IPS DF 6.9 (cell line): ENCODE results near the gene CPEB1.
"Not testable (repeated sequence)": the region's sequence is repeated elsewhere in the genome, so short reads cannot be mapped to it uniquely, and the experiment has no call there.

Experiments
- DNase-seq: peaks from one replicate; pipeline ENCODE4 v3.0.0-alpha.2; 2013; ENCODE audit warnings: low read depth, low spot score
- H3K27ac ChIP-seq: one replicate; pipeline ENCODE4 v1.5.1; 2013; ENCODE audit warnings: low read length, control low read depth
- H3K27me3 ChIP-seq: 2 replicates; pipeline ENCODE4 v1.6.1; 2013; ENCODE audit warnings: mild to moderate bottlenecking, low read length; ENCODE audit not compliant: control insufficient read depth, insufficient read depth
- H3K36me3 ChIP-seq: 2 replicates; pipeline ENCODE4 v1.6.1; 2013; ENCODE audit warnings: low read length; ENCODE audit not compliant: control insufficient read depth, insufficient read depth
- H3K4me1 ChIP-seq: 2 replicates; pipeline ENCODE4 v1.6.1; 2013; ENCODE audit warnings: low read length; ENCODE audit not compliant: control insufficient read depth, insufficient read depth
- H3K4me3 ChIP-seq: 2 replicates; pipeline ENCODE4 v1.5.1; 2013; ENCODE audit warnings: mild to moderate bottlenecking, low read length
- H3K9me3 ChIP-seq: 2 replicates; pipeline ENCODE4 v1.6.1; 2013; ENCODE audit warnings: low read length, inconsistent platforms; ENCODE audit not compliant: control insufficient read depth, insufficient read depth
- WGBS: extraction: QIAGEN DNeasy Blood & Tissue Kit; methylation state at CpG from one replicate; pipeline ENCODE4 v1.1.7; 2013; ENCODE audit warnings: mixed read lengths, missing lambda C conversion rate; ENCODE audit not compliant: insufficient read length, insufficient coverage; 5-methylcytosine and 5-hydroxymethylcytosine counted together

Gene CPEB1

GRCh38 chr15:82649226-82649999, 2.2 kb upstream of the CPEB1 start:
- no peak overlapping the region for H3K27ac ChIP-seq
- H3K4me3 ChIP-seq, result no peak overlapping the region
- no peaks in the 10 kb centered on the region for H3K36me3 ChIP-seq
- H3K4me1 ChIP-seq, result peaks cover 4% of the 10 kb centered on the region; the same call in 1 of the 2 replicates
- WGBS, result no CpG with 5 or more reads among the region's 11 CpGs
- H3K9me3 ChIP-seq, result no peaks in the 10 kb centered on the region
- no peak for DNase-seq
- H3K27me3 ChIP-seq, result peaks cover 21% of the 10 kb centered on the region

- H3K4me1 ChIP-seq, result peaks cover 4% of the 10 kb centered on the region; the same call in 1 of the 2 replicates
- WGBS, result no CpG with 5 or more reads among the region's 41 CpGs
Measured at GRCh38 chr15:82648257-82649103, 1.3 kb upstream of the CPEB1 start.

GRCh38 chr15:82647835-82648256, 683 bp upstream of the CPEB1 start:
- no peak overlapping the region for H3K27ac ChIP-seq
- no peaks in the 10 kb centered on the region for H3K36me3 ChIP-seq
- H3K4me1 ChIP-seq, result peaks cover 4% of the 10 kb centered on the region; the same call in 1 of the 2 replicates
- H3K27me3 ChIP-seq, result peaks cover 21% of the 10 kb centered on the region
- WGBS, result no CpG with 5 or more reads among the region's 49 CpGs
- H3K9me3 ChIP-seq, result no peaks in the 10 kb centered on the region
- H3K4me3 ChIP-seq, result peak overlapping the region; percentile 28; the same call in 1 of the 2 replicates
- DNase-seq, result no peak

More at GRCh38 chr15:82648257-82649103, 1.3 kb upstream of the CPEB1 start:
- Histone ChIP-seq H3K27ac (no peak overlapping the region), H3K36me3 (no peaks in the 10 kb centered on the region), H3K9me3 (no peaks in the 10 kb centered on the region), H3K4me3 (peak overlapping the region; percentile 28; the same call in 1 of the 2 replicates), H3K27me3 (peaks cover 21% of the 10 kb centered on the region)
- DNase-seq, result no peak

GRCh38 chr15:82646250-82647044, 716 bp downstream of the CPEB1 start:
- peaks cover 4% of the 10 kb centered on the region; the same call in 1 of the 2 replicates for H3K4me1 ChIP-seq
- no peak overlapping the region for H3K27ac ChIP-seq
- peak overlapping the region; percentile 11; the same call in 1 of the 2 replicates for H3K4me3 ChIP-seq
- no peaks in the 10 kb centered on the region for H3K9me3 ChIP-seq
- peaks cover 21% of the 10 kb centered on the region for H3K27me3 ChIP-seq
- WGBS, result no CpG with 5 or more reads among the region's 56 CpGs
- DNase-seq, result no peak
- H3K36me3 ChIP-seq, result no peaks in the 10 kb centered on the region

DNA sequence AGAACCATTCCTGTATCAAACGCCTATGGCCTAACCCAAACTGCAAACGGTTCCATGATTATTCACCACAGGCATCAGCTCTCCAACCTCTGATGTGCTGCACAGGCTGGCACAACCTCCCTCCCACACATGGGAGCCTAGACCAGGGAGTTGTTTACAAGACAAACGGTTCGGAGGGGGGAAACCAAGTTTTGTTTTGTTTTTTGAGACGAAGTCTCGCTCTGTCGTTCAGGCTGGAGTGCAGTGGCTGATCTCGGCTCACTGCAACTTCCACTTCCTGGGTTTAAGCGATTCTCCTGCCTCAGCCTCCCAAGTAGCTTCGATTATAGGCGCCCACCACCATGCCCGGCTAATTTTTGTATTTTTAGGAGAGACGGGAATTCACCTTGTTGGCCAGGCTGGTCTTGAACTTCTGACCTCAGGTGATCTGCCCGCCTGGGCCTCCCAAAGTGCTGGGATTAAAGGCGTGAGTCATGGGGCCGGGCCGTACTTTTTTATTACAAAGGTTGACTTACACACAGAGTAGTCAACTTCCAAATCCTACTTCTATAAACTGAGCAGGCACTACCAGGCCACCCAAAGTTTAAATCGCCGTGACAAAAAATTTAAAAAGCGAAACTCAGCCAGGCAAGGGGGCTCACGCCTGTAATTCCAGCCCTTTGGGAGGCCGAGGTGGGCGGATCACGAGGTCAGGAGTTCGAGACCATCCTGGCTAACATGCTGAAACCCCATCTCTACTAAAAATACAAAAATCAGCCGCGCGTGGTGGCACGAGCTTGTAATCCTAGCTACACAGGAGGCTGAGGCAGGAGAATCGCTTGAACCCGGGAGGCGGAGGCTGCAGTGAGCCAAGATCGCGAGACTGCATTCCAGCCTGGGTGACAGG, 2.0 kb downstream of the CPEB1 start:
- not testable (repeated sequence) for H3K9me3 ChIP-seq, H3K4me3 ChIP-seq, H3K27ac ChIP-seq, H3K36me3 ChIP-seq, H3K4me1 ChIP-seq, DNase-seq
- peaks cover 21% of the 10 kb centered on the region for H3K27me3 ChIP-seq
- WGBS, result no CpG with 5 or more reads among the region's 34 CpGs

DNA sequence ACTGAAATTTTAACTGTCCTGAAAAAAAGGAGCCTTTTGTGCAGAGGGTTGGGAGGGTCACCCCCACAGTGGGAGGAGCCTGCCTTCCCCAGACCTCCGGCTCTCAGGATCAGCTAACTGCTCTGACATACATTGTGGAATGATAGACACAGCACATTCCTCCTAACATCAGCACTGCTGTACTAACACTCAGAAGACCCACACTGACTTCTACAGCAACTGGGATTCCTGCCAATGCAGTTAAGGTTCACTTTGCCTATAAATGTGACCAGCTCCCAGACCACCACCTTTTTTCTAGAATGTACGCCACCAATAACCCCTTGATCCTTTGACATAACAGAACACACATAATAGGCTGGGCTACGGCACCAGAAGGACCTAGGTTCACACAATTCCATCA, 3.2 kb downstream of the CPEB1 start:
- Histone ChIP-seq H3K36me3 (no peaks in the 10 kb centered on the region), H3K4me3 (no peak overlapping the region), H3K27me3 (peaks cover 17% of the 10 kb centered on the region), H3K4me1 (peaks cover 4% of the 10 kb centered on the region; the same call in 1 of the 2 replicates), H3K9me3 (no peaks in the 10 kb centered on the region), H3K27ac (no peak overlapping the region)
- DNase-seq, result no peak
- no CpG with 5 or more reads among the region's 3 CpGs for WGBS

DNA sequence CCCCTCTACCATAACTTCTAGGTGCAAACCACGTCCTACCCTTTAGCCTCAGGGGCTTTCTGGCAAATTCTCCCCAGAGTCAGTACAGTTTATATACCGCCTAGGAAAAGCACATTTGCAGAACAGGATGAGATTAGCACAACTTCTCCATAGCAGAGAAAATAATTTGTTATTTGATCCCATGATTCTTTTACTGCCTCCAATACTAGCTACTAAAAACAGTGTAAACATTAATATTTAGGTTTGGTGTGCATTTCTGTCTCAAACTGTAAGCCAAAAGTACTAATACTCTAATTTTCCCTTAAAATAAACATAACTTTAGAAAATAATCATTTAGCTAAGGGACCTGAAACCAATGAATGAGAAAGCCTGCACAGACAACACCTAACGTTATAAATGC, 4.5 kb downstream of the CPEB1 start:
- WGBS, result no CpG with 5 or more reads among the region's 3 CpGs
- DNase-seq, result no peak
- H3K4me1 ChIP-seq, result peaks cover 4% of the 10 kb centered on the region; the same call in 1 of the 2 replicates
- H3K27ac ChIP-seq, result no peak overlapping the region
- H3K36me3 ChIP-seq, result no peaks in the 10 kb centered on the region
- H3K27me3 ChIP-seq, result peaks cover 10% of the 10 kb centered on the region
- no peaks in the 10 kb centered on the region for H3K9me3 ChIP-seq
- H3K4me3 ChIP-seq, result no peak overlapping the region

DNA sequence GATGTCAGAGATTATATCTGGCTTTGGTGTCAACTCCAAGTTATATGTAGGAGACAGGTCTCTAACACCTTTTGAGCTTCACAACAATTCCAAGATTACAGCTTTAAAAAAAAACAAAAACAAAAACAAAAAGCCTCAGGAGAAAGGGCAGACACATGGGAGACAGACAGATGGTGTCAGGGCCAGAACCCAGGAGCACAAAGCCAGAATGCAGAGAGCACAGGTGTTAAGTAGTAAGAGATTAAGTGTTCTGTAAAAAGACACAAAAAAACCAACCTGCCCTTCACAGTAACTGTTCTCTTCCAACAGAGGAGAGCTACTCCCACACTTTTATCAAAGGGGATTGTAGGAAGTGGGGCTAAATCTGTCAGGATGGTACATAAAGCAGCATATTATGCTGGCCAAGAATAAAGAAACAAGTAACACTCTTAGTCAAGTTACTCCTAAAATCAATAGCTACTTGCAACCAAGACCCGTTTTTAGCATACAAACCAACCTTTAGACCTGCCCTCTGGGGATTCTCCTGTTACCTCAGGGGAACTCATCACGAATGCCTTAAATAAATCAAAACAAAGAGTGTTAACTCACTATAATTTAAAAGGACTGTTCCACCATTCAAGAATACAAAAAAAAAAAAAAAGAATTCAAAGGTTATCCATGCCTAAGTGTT, 5.9 kb downstream of the CPEB1 start:
- no peak overlapping the region for H3K27ac ChIP-seq
- WGBS, result no CpG with 5 or more reads among the region's 2 CpGs
- H3K4me3 ChIP-seq, result no peak overlapping the region
- no peaks in the 10 kb centered on the region for H3K9me3 ChIP-seq
- H3K27me3 ChIP-seq, result peaks cover 3% of the 10 kb centered on the region
- DNase-seq, result no peak
- H3K36me3 ChIP-seq, result no peaks in the 10 kb centered on the region
- 0 out of 2 replicates have a peak, but pooled peaks cover 1% of the 10 kb centered on the region for H3K4me1 ChIP-seq

- Histone ChIP-seq H3K9me3 (no peaks in the 10 kb centered on the region), H3K4me1 (no peaks in the 10 kb centered on the region), H3K27ac (no peak overlapping the region), H3K27me3 (no peaks in the 10 kb centered on the region), H3K4me3 (no peak overlapping the region), H3K36me3 (no peaks in the 10 kb centered on the region)
- DNase-seq, result no peak
- no CpG with 5 or more reads among the region's 3 CpGs for WGBS
Measured at GRCh38 chr15:82640672-82641071, 6.5 kb downstream of the CPEB1 start.
